ENCODE measurements around the gene TGIF1. TPM values are rescaled to one million over a fixed set of nuclear protein-coding genes. Genes with fewer than 3 reads are reported as not detected.
A peak's percentile ranks its signal among the peaks of the same experiment; 100 is the strongest.

TGIF1 gene
- total and polyA plus RNA-seq, 9 of the 15 experiments (the other 6 are each of a cell fraction or from before 2014, with no cell fraction given): 16.1 to 77.7 (median 44.6) TPM

GRCh38 chr18:3458952-3459853 lies 9.2 kb downstream of the TGIF1 start (continued):
- TF ChIP-seq, protein P1, sequence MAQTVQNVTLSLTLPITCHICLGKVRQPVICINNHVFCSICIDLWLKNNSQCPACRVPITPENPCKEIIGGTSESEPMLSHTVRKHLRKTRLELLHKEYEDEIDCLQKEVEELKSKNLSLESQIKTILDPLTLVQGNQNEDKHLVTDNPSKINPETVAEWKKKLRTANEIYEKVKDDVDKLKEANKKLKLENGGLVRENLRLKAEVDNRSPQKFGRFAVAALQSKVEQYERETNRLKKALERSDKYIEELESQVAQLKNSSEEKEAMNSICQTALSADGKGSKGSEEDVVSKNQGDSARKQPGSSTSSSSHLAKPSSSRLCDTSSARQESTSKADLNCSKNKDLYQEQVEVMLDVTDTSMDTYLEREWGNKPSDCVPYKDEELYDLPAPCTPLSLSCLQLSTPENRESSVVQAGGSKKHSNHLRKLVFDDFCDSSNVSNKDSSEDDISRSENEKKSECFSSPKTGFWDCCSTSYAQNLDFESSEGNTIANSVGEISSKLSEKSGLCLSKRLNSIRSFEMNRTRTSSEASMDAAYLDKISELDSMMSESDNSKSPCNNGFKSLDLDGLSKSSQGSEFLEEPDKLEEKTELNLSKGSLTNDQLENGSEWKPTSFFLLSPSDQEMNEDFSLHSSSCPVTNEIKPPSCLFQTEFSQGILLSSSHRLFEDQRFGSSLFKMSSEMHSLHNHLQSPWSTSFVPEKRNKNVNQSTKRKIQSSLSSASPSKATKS (CRISPR knock-in tag; IDR thresholded peaks at IDR 0.05): no peak
- TF ChIP-seq, protein P2, sequence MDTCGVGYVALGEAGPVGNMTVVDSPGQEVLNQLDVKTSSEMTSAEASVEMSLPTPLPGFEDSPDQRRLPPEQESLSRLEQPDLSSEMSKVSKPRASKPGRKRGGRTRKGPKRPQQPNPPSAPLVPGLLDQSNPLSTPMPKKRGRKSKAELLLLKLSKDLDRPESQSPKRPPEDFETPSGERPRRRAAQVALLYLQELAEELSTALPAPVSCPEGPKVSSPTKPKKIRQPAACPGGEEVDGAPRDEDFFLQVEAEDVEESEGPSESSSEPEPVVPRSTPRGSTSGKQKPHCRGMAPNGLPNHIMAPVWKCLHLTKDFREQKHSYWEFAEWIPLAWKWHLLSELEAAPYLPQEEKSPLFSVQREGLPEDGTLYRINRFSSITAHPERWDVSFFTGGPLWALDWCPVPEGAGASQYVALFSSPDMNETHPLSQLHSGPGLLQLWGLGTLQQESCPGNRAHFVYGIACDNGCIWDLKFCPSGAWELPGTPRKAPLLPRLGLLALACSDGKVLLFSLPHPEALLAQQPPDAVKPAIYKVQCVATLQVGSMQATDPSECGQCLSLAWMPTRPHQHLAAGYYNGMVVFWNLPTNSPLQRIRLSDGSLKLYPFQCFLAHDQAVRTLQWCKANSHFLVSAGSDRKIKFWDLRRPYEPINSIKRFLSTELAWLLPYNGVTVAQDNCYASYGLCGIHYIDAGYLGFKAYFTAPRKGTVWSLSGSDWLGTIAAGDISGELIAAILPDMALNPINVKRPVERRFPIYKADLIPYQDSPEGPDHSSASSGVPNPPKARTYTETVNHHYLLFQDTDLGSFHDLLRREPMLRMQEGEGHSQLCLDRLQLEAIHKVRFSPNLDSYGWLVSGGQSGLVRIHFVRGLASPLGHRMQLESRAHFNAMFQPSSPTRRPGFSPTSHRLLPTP (IDR thresholded peaks at IDR 0.05; ENCODE audit: borderline replicate concordance, extremely low read depth, insufficient read length): no peak
- no peak for TF ChIP-seq XRCC3 (IDR thresholded peaks at IDR 0.05)
- TF ChIP-seq SPI1 (IDR thresholded peaks at IDR 0.05; ENCODE audit: borderline replicate concordance, low read depth, low read length): no peak
- TF ChIP-seq POLR2AphosphoS2 (IDR thresholded peaks at IDR 0.05; ENCODE audit: low read length): peak; percentile 92
- TF ChIP-seq SUPT5H (IDR thresholded peaks at IDR 0.05): 0 out of 2 replicates have a peak, but pooled peaks have one; percentile 5
- no peak for TF ChIP-seq THRA (IDR thresholded peaks at IDR 0.05)
- no peak for TF ChIP-seq PPARD (CRISPR knock-in tag; IDR thresholded peaks at IDR 0.05)
- TF ChIP-seq TBP (optimal IDR thresholded peaks at IDR 0.05; ENCODE audit: low read depth, low read length): no peak
- TF ChIP-seq, protein P3, sequence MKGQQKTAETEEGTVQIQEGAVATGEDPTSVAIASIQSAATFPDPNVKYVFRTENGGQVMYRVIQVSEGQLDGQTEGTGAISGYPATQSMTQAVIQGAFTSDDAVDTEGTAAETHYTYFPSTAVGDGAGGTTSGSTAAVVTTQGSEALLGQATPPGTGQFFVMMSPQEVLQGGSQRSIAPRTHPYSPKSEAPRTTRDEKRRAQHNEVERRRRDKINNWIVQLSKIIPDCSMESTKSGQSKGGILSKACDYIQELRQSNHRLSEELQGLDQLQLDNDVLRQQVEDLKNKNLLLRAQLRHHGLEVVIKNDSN (CRISPR knock-in tag; IDR thresholded peaks at IDR 0.05): no peak
- TF ChIP-seq HCFC1 (IDR thresholded peaks at IDR 0.05; ENCODE audit: low read depth, low read length): no peak
- no peak for TF ChIP-seq MEIS2 (IDR thresholded peaks at IDR 0.05; ENCODE audit: partially characterized antibody)
- no peak for TF ChIP-seq TBL1XR1 (IDR thresholded peaks at IDR 0.05; ENCODE audit: low read length in 2 of 2)
- TF ChIP-seq SP1 (CRISPR knock-in tag; IDR thresholded peaks at IDR 0.05): no peak
- TF ChIP-seq ZFP36 (IDR thresholded peaks at IDR 0.05; ENCODE audit: low read depth, low read length, partially characterized antibody): no peak
- no peak for TF ChIP-seq KHSRP (IDR thresholded peaks at IDR 0.05)
- TF ChIP-seq, protein P4, sequence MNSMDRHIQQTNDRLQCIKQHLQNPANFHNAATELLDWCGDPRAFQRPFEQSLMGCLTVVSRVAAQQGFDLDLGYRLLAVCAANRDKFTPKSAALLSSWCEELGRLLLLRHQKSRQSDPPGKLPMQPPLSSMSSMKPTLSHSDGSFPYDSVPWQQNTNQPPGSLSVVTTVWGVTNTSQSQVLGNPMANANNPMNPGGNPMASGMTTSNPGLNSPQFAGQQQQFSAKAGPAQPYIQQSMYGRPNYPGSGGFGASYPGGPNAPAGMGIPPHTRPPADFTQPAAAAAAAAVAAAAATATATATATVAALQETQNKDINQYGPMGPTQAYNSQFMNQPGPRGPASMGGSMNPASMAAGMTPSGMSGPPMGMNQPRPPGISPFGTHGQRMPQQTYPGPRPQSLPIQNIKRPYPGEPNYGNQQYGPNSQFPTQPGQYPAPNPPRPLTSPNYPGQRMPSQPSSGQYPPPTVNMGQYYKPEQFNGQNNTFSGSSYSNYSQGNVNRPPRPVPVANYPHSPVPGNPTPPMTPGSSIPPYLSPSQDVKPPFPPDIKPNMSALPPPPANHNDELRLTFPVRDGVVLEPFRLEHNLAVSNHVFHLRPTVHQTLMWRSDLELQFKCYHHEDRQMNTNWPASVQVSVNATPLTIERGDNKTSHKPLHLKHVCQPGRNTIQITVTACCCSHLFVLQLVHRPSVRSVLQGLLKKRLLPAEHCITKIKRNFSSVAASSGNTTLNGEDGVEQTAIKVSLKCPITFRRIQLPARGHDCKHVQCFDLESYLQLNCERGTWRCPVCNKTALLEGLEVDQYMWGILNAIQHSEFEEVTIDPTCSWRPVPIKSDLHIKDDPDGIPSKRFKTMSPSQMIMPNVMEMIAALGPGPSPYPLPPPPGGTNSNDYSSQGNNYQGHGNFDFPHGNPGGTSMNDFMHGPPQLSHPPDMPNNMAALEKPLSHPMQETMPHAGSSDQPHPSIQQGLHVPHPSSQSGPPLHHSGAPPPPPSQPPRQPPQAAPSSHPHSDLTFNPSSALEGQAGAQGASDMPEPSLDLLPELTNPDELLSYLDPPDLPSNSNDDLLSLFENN (IDR thresholded peaks at IDR 0.05; ENCODE audit: low read depth in 2 of 2, low read length in 2 of 2): no peak

All from K562 (cell line).